ENCODE measurements around the gene PLEKHA7. TPM values are rescaled to one million over a fixed set of nuclear protein-coding genes. Genes with fewer than 3 reads are reported as not detected.

Gene PLEKHA7
- total RNA-seq, 1 experiment from 2014 or later = 7.2 TPM

GRCh38 chr11:16781936-16782919, 232.0 kb downstream of the PLEKHA7 start:
- BruUV-seq (replicated peaks) = no TSS peak
- H3K4me2 ChIP-seq (ENCODE audit: low read length) = peak overlapping the region; percentile 36
- H3K4me1 ChIP-seq (ENCODE audit: control insufficient read depth in 1 of 2, insufficient read depth in 2 of 2, low read length in 2 of 2) = peaks cover 41 to 58% of the 10 kb centered on the region in 2 experiments
- no peaks in the 10 kb centered on the region for H3K9me3 ChIP-seq (ENCODE audit: control insufficient read depth in 1 of 2, insufficient read depth in 1 of 2, low read depth in 1 of 2, low read length in 2 of 2)
- no peaks in the 10 kb centered on the region for H4K20me1 ChIP-seq (ENCODE audit: insufficient read depth)
- DNase-seq (ENCODE audit: low read depth, low spot score) = no peak
- no peaks in the 10 kb centered on the region for H3K27me3 ChIP-seq (ENCODE audit: insufficient read depth, low read length)
- no peaks in the 10 kb centered on the region for H3K9me2 ChIP-seq (ENCODE audit: insufficient read depth)
- H3K36me3 ChIP-seq (ENCODE audit: control insufficient read depth in 1 of 2, insufficient read depth in 2 of 2, low read length in 2 of 2) = no peaks in the 10 kb centered on the region
- H3K79me2 ChIP-seq (ENCODE audit: insufficient read depth, low read length) = no peaks in the 10 kb centered on the region
- H2AFZ ChIP-seq (ENCODE audit: low read depth, low read length, poor library complexity, severe bottlenecking) = no peak overlapping the region
- H3K4me3 ChIP-seq (replicated peaks in 1 of 2; ENCODE audit: low read depth in 1 of 2, low read length in 2 of 2) = no peak overlapping the region
- POLR2A ChIA-PET = no interaction called here
- no peak overlapping the region for H3K27ac ChIP-seq (ENCODE audit: low read depth, low read length)
- TF ChIP-seq EZH2 (IDR thresholded peaks at IDR 0.05) (no peak), CEBPB (IDR thresholded peaks at IDR 0.05; ENCODE audit: low read depth) (no peak)
- no peak overlapping the region for H3K9ac ChIP-seq (ENCODE audit: low read length)
- ATAC-seq = no peak
- intact Hi-C loops (cut with micrococcal nuclease) = no loop called here
- RAD21 ChIA-PET (ENCODE audit: low non-redundant PET in 1 of 2, low total read pairs in 2 of 2, uncharacterized antibody in 2 of 2, unreplicated experiment in 2 of 2) = no interaction called here
- CTCF ChIA-PET = no interaction called here

DNA sequence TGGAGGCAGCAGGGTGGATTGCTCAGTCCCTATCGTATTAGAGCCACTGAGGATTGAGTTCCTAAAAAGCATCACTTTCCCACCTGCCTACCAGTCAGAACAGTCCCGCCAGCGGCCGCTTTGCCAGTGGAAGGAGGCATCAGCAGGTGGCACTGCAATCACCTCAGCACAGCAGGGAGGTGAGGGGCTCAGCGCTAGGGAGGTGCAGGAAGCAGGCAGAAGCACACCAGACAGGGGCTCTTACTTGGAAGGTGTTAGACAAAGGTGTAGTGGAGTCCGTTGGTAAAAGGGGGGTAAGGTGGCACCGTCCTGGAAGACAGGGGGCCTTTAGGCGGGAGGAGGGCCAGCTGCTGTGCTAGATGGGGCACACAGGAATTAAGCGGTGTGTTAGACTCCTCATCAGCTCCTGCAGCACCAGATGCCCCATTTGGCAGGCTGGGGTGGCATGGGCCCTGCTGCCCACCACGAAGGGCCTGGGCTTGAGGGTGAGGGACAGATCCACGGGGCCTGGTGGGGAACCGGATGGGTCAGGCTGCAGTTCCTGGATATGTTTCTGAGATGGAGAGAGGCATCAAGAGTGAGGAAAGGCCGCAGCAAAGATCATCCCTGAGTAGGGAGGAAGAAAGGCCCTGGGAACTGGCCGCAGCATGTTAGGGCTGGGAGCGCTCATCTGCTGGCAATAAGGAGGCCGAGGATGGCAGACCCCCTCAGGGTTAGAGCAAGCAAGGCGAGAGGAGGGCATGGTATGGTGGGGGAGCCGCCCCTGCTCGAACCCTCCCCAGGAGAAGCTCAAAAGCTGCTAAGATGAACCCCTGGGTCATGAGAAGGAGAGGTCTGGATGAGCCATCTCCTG, 233.3 kb downstream of the PLEKHA7 start:
- Histone ChIP-seq H3K79me2 (ENCODE audit: insufficient read depth, low read length) (no peaks in the 10 kb centered on the region), H3K4me1 (ENCODE audit: control insufficient read depth in 1 of 2, insufficient read depth in 2 of 2, low read length in 2 of 2) (peaks cover 35 to 49% of the 10 kb centered on the region in 2 experiments), H2AFZ (ENCODE audit: low read depth, low read length, poor library complexity, severe bottlenecking) (no peak overlapping the region), H3K27ac (ENCODE audit: low read depth, low read length) (no peak overlapping the region), H3K9me3 (ENCODE audit: control insufficient read depth in 1 of 2, insufficient read depth in 1 of 2, low read depth in 1 of 2, low read length in 2 of 2) (no peaks in the 10 kb centered on the region), H3K27me3 (ENCODE audit: insufficient read depth, low read length) (no peaks in the 10 kb centered on the region), H3K9me2 (ENCODE audit: insufficient read depth) (no peaks in the 10 kb centered on the region), H3K36me3 (ENCODE audit: control insufficient read depth in 1 of 2, insufficient read depth in 2 of 2, low read length in 2 of 2) (no peaks in the 10 kb centered on the region), H4K20me1 (ENCODE audit: insufficient read depth) (no peaks in the 10 kb centered on the region), H3K4me2 (ENCODE audit: low read length) (no peak overlapping the region), H3K9ac (ENCODE audit: low read length) (no peak overlapping the region), H3K4me3 (replicated peaks in 1 of 2; ENCODE audit: low read depth in 1 of 2, low read length in 2 of 2) (no peak overlapping the region)
- POLR2A ChIA-PET = no interaction called here
- intact Hi-C loops (cut with micrococcal nuclease) = no loop called here
- TF ChIP-seq ELF1 (IDR thresholded peaks at IDR 0.05; ENCODE audit: borderline replicate concordance, low read depth) (no peak), SRF (IDR thresholded peaks at IDR 0.05; ENCODE audit: low read depth) (no peak), SIN3A (IDR thresholded peaks at IDR 0.05; ENCODE audit: low read depth) (no peak), RAD21 (IDR thresholded peaks at IDR 0.05; ENCODE audit: low read depth) (no peak), FOSL1 (IDR thresholded peaks at IDR 0.05; ENCODE audit: low read depth) (no peak), ZFX (IDR thresholded peaks at IDR 0.05) (no peak), YY1 (IDR thresholded peaks at IDR 0.05; ENCODE audit: extremely low read depth, insufficient replicate concordance, low read depth, low read length) (no peak), EGR1 (IDR thresholded peaks at IDR 0.05; ENCODE audit: low read depth) (no peak), EZH2phosphoT487 (IDR thresholded peaks at IDR 0.05; ENCODE audit: borderline replicate concordance) (no peak)
- CTCF ChIA-PET = no interaction called here
- no TSS peak for BruUV-seq (replicated peaks)
- ATAC-seq (no peak), DNase-seq (ENCODE audit: low read depth, low spot score) (no peak)
- RAD21 ChIA-PET (ENCODE audit: low non-redundant PET in 1 of 2, low total read pairs in 2 of 2, uncharacterized antibody in 2 of 2, unreplicated experiment in 2 of 2) = no interaction called here
